Type B pancreatic cell (in vitro differentiated cells): ENCODE data around the gene NDUFB11. TPM values are rescaled to one million over a fixed set of nuclear protein-coding genes. Genes with fewer than 3 reads are reported as not detected.
"Not testable (repeated sequence)": the region's sequence is repeated elsewhere in the genome, so short reads cannot be mapped to it uniquely, and the experiment has no call there.

Experiments used
- DNase-seq: peaks from one replicate; pipeline ENCODE4 v3.0.0; 2021; ENCODE audit warnings: mixed read lengths; ENCODE audit not compliant: unreplicated experiment; ENCODE audit errors: extremely low spot score
- H3K27ac Mint-ChIP-seq: 2 replicates; pipeline ENCODE4 v1.8.0; 2021; ENCODE audit warnings: mild to moderate bottlenecking, mixed read lengths
- H3K27me3 Mint-ChIP-seq: 2 replicates; pipeline ENCODE4 v1.8.0; 2021; ENCODE audit warnings: mixed read lengths
- H3K36me3 Mint-ChIP-seq: 2 replicates; pipeline ENCODE4 v1.8.0; 2021; ENCODE audit warnings: mixed read lengths
- H3K4me1 Mint-ChIP-seq: one replicate; pipeline ENCODE4 v1.8.0; 2021; ENCODE audit warnings: mixed read lengths; ENCODE audit not compliant: unreplicated experiment
- H3K4me3 Mint-ChIP-seq: 2 replicates; pipeline ENCODE4 v1.8.0; 2021; ENCODE audit warnings: mild to moderate bottlenecking, mixed read lengths
- H3K9me3 Mint-ChIP-seq: 2 replicates; pipeline ENCODE4 v1.8.0; 2021; ENCODE audit warnings: mixed read lengths
- total RNA-seq: library from RNA; stranded (reverse); gene quantifications from 2 replicates; pipeline ENCODE4 v1.2.1, GENCODE V29; 2021; ENCODE audit warnings: low replicate concordance
- TF ChIP-seq, protein P1 (sequence below): fragments of 200-600 bp; sonication (generic); conservative IDR thresholded peaks from 2 replicates; pipeline ENCODE4 v1.5.0; 2021; ENCODE audit warnings: antibody characterized with exemption, mild to moderate bottlenecking

Gene NDUFB11
- total RNA-seq, 1 donor from 2014 or later, result 103 TPM

DNA sequence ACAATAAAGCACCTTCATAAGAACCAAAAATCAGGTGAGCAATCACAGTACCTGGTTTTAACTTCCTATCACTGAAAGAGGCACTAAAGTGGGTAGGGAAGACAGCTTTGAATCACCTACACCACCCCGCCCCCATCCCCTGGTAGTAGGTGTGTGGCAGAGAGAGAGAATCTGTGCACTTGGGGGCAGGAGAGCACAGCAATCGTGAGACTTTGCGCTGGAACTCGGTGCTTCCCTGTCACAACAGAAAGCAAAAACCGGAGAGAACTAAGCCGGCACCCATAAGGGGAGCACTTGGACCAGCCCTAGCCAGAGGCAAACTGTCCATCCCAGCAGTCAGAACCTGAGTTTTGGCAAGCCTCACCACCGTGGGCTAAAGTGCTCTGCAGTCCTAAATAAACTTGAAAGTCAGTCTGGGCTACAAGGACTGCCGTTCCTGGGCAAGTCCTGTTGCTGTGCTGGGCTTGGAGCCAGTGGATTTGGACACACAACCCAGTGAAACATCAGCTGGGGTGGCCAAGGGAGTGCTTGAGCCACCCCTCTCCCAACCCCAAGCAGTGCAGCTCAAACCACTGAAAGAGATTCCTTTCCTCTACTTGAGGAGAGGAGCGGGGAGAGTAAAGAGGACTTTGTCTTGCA, 32.1 kb downstream of the NDUFB11 start:
- Mint-ChIP-seq H3K27me3 (no peaks in the 10 kb centered on the region), H3K9me3 (no peaks in the 10 kb centered on the region), H3K36me3 (no peaks in the 10 kb centered on the region), H3K4me1 (no peaks in the 10 kb centered on the region), H3K27ac (no peak overlapping the region), H3K4me3 (no peak overlapping the region)
- DNase-seq, result no peak
- TF ChIP-seq, protein P1, sequence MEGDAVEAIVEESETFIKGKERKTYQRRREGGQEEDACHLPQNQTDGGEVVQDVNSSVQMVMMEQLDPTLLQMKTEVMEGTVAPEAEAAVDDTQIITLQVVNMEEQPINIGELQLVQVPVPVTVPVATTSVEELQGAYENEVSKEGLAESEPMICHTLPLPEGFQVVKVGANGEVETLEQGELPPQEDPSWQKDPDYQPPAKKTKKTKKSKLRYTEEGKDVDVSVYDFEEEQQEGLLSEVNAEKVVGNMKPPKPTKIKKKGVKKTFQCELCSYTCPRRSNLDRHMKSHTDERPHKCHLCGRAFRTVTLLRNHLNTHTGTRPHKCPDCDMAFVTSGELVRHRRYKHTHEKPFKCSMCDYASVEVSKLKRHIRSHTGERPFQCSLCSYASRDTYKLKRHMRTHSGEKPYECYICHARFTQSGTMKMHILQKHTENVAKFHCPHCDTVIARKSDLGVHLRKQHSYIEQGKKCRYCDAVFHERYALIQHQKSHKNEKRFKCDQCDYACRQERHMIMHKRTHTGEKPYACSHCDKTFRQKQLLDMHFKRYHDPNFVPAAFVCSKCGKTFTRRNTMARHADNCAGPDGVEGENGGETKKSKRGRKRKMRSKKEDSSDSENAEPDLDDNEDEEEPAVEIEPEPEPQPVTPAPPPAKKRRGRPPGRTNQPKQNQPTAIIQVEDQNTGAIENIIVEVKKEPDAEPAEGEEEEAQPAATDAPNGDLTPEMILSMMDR, result no peak

- not testable (repeated sequence) for H3K9me3 Mint-ChIP-seq, H3K36me3 Mint-ChIP-seq, H3K27me3 Mint-ChIP-seq, H3K4me3 Mint-ChIP-seq, DNase-seq, H3K27ac Mint-ChIP-seq, H3K4me1 Mint-ChIP-seq
These were observed 33.4 kb downstream of the NDUFB11 start for GRCh38 chrX:47110936-47111615.

DNA sequence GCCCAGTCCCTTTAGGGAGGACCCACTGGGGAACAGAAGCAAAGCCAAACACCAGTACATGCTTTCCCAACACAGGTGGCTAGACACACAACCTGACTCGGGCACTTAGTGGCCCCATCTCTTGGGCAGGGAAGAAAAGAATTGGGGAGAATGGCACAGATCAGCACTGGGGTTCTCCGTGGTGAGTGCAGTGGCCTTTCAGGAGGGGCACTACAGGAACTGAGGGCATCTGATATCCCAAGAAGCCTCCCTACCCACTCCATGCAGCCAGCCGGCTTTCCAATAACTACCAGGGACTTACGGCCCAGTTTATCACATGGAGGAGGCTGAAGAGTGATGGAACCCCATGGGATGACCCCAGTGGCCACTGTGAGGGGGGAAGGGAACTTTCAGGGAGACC, 43.3 kb downstream of the NDUFB11 start:
- TF ChIP-seq, protein P1, result no peak
- peaks cover 4% of the 10 kb centered on the region for H3K9me3 Mint-ChIP-seq
- H3K27ac Mint-ChIP-seq, result no peak overlapping the region
- H3K36me3 Mint-ChIP-seq, result no peaks in the 10 kb centered on the region
- no peak for DNase-seq
- H3K4me1 Mint-ChIP-seq, result no peaks in the 10 kb centered on the region
- H3K4me3 Mint-ChIP-seq, result no peak overlapping the region
- no peaks in the 10 kb centered on the region for H3K27me3 Mint-ChIP-seq

GRCh38 chrX:47098338-47099094, 46.0 kb downstream of the NDUFB11 start:
- H3K27ac Mint-ChIP-seq, result no peak overlapping the region
- H3K4me1 Mint-ChIP-seq, result no peaks in the 10 kb centered on the region
- TF ChIP-seq, protein P1, result no peak
- no peak overlapping the region for H3K4me3 Mint-ChIP-seq
- no peaks in the 10 kb centered on the region for H3K27me3 Mint-ChIP-seq
- no peaks in the 10 kb centered on the region for H3K9me3 Mint-ChIP-seq
- no peaks in the 10 kb centered on the region for H3K36me3 Mint-ChIP-seq
- no peak for DNase-seq

DNA sequence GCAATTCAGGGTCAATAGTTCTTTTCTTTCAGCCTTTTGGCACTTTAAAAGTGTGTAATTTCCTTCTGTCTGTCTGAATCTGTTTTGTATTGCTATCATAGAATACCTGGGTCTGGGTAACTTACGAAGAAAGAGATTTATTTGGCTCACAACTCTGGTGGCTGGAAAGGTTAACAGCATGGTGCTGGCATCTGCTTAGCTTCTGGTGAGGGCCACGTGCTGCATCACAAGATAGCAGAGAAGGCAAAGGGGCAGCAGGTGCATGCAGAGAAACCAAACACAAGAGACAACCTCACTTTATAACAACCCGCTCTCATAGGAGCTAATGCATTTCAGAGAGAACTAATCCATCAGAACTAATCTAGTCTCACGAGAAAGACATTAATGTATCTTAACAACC, 47.5 kb downstream of the NDUFB11 start:
- Mint-ChIP-seq H3K4me1 (no peaks in the 10 kb centered on the region), H3K36me3 (no peaks in the 10 kb centered on the region), H3K4me3 (no peak overlapping the region), H3K27ac (no peak overlapping the region), H3K27me3 (no peaks in the 10 kb centered on the region), H3K9me3 (no peaks in the 10 kb centered on the region)
- no peak for DNase-seq
- TF ChIP-seq, protein P1, result no peak

GRCh38 chrX:47093860-47094259, 50.6 kb downstream of the NDUFB11 start:
- Mint-ChIP-seq H3K9me3 (no peaks in the 10 kb centered on the region), H3K27ac (no peak overlapping the region), H3K4me1 (no peaks in the 10 kb centered on the region), H3K36me3 (no peaks in the 10 kb centered on the region), H3K4me3 (no peak overlapping the region), H3K27me3 (no peaks in the 10 kb centered on the region)
- no peak for DNase-seq
- TF ChIP-seq, protein P1, result no peak
